ENCODE data around the gene GLP1R.

Gene GLP1R

DNA sequence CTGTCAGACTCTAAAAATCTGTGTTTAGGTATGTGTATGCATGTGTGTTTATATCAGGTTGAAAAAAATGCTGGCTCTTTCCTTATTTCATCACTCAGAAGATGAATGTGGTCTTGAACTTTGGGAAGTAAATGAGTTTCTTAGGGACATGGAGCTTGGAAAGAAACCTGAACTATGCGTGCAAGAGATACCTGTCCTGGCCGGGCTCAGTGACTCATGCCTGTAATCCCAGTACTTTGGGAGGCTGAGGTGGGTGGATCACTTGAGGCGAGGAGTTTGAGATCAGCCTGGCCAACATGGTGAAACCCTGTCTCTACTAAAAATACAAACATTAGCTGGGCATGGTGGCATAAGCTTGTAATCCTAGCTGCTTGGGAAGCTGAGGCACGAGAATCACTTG lies 4.4 kb upstream of the GLP1R start:
- DNase-seq (ENCODE audit: low spot score) = no peak

- no peak for DNase-seq (ENCODE audit: low spot score)
These were observed 900 bp upstream of the GLP1R start for GRCh38 chr6:39047434-39048327.

GRCh38 chr6:39049575-39050283 lies 1.1 kb downstream of the GLP1R start:
- DNase-seq (ENCODE audit: low spot score) = no peak

DNA sequence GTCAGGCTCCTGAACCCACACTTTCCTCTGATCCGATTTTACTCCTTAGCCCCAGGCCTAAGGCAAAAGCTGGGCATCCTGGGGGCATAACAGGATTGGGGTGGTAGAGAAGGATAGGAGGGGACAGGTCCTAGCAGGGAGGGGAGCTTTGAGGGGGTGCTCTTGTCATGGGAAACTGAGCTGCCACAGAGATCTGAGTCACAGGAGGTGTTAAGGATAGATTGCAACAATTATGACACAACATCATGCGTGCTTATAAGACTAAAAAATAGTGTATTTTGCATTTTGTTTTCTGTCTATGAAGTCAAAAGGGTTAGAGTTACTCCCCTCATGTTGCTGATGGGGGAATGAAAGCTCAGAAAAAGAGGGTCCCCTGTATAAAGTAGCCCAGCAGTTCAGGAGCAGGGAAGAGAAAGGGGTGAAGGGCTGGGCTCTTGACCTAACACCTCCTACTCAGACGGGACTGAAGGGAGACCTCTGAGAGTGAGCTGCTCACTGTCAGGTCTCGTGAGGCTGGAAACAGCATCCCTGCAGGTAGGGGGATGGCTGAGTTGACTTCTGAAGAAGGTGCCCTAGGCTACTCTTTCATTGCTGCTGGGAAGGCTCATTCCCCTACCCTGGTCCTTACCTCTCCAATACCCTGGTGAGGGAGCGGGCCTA lies 2.0 kb downstream of the GLP1R start:
- no peak for DNase-seq (ENCODE audit: low spot score)

GRCh38 chr6:39051399-39052122 lies 3.0 kb downstream of the GLP1R start:
- DNase-seq (ENCODE audit: low spot score) = no peak

DNA sequence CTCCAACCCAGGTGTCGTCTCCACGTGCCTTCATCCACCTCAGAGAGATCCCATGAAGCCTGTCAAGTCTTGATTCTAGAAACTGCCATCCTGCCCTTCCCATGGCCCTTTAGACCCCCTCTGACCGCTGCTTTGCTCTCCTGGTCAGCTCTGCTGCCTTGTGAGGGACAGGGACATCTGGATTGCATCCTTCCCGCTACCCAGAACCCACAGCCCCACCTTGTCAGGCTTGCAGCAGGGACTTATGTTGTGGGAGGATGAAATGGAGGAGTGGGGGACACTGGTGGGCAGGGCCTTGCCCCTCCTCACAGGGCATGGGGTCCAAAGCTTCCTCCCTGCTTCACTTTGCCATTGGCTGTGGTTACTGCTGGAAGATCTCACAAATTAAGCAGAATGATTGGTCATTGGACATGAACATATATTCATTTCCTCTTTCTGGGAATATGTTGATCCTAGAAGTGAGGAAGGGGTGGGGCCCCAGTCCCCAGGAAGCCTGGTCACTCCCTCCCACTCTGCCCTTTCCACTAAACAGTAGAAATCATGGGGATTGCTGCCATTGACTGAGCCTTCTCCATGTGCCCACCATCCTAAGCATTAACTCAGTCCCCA lies 4.5 kb downstream of the GLP1R start:
- no peak for DNase-seq (ENCODE audit: low spot score)

DNA sequence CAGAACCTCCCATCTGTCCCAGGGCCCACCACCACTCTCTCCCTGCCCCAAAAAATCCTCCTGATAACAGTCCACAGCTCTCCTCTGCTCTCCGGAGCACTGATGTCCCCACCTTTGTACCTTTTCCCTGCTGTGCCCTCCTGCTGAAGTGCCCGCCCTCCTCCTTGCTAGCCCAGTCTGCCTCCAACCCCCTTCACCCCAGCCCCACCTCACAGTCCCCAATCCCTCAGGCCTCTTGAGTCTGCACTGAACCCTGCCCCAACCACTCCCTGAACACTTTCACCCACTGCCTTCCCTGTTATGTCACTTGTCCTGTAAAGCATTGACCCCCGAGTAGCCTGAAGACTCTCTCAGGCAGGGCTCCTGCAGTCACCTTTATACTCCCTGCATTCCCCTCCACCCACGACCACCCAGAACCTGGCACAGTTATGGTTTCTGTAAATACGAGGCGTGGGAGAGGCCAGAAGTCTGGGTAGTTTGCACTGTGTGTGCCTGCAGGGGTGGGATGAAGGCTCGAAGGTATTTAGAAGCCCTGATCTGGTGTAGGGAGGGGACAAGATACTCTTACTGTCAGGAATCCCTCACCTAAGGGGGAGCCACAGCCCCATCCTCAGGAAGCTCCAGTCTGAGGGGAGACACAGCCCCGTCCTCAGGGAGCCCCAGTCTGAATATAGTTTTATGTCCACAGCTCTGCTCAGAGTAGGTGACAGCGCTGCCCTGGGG lies 5.4 kb downstream of the GLP1R start:
- no peak for DNase-seq (ENCODE audit: low spot score)

GRCh38 chr6:39054577-39055142 lies 6.1 kb downstream of the GLP1R start:
- DNase-seq (ENCODE audit: low spot score) = no peak

DNA sequence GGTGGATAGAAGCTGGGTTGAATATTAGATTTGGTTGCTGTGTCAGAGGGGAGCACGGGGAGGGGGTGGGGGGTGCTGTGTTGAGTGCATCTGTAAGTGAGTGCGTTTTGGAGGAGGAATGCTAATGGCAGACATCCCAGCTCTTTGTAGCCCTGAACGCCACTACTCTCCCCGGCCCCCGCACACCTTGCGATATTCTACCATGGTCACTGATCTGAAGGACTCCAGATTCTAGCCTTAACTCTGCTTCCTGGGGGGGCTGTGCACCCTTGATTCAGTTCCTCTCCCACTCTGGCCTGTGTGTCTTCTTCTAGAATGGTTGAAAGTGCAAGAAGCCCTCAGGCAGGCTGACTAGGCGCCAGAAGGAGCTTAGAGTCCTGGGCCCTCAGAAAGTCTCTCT lies 7.1 kb downstream of the GLP1R start:
- no peak for DNase-seq (ENCODE audit: low spot score)

DNA sequence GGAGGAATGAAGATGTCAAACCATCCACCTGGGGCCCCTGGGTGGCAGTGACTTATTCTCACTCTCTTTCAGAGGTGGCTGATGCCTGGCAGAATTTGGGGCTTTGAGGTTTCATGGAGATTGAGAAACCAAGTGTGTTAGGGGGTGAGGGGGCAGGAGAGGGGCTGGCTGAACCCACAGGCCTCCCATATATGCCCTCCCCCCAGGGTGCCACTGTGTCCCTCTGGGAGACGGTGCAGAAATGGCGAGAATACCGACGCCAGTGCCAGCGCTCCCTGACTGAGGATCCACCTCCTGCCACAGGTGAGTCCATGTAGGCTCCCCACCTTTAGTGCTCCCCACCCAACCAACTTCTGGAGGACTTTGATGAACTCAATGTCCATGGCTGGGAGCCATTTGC lies 7.6 kb downstream of the GLP1R start:
- DNase-seq (ENCODE audit: low spot score) = no peak

DNA sequence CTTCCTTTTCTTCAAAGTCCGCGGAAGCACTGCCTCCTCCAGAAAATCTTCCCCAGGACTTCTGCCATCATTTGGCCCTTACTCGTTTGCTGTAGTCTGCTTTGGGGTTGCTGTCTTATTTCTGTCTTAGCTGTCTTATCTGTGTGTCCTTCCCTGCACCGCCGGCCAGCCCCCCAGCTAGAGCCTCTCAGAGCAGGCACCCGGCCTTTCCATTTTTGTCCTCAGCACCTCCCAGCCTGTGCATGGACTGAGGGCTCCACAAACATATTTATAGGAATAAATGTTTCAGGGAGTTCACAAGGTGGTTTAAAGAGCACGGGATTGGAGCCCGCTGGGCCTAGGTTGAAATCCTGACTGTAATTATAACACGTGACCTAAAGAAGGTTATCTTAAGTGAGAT lies 8.1 kb downstream of the GLP1R start:
- no peak for DNase-seq (ENCODE audit: low spot score)

DNA sequence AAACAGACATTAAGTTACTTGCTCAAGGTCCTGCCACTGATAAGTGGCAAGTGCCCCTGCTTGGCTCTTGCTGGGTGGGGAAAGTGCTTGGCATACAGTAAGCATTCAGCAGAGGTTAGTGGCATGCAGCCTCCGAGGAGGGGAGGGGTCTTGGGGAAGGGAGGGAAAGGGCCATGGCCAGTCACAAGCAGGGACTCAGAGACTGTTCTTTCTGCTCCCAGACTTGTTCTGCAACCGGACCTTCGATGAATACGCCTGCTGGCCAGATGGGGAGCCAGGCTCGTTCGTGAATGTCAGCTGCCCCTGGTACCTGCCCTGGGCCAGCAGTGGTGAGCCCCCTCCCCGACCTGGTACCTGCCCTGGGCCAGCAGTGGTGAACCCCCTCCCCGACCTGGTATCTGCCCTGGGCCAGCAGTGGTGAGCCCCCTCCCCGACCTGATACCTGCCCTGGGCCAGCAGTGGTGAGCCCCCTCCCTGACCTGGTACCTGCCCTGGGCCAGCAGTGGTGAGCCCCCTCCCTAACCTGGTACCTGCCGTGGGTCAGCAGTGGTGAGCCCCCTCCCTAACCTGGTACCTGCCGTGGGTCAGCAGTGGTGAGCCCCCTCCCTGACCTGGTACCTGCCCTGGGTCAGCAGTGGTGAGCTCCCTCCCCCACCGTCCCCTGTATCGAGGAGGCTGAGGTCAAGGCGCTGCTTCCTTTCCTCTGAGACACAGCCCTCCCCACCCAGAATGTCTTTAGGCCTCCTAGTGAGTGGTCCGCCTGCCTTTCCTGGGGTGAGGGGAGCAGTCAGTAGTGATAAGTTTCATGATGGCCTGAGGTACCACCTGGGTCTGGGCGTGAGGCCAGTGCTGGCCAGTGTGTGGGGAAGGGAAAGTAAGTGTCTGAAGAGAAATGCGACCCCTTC lies 8.9 kb downstream of the GLP1R start:
- no peak for DNase-seq (ENCODE audit: low spot score)

DNA sequence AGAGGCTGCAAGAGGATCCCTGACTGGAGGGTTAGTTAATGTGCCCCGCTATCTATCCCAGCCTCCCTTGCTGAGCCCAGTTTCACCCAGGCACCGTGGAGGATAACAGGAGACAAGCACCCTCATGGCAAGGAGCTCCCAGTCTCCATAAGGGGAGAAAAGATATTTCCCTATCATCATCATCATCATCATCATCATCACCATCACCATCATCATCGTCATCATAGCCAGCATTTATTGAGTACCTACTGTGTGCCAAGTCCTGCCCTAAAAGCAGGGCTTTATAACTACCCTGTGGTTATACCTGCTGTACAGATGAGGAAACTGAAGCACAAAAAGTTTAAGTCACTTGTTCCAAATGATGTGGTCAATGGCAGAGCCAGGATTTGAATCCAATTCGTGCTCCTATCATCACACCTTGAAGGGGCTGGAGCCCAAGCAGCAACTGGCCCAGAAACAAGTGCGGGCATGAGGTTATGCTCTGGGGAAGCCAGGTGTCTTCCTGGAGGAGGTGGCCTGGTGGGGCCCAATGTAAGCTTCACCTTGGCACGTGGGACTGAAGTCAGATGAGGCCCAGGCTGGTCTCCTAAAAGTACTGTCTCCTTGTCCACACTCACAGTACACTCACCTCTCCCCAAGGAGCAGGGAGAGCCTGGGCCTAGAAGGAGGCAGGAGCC lies 10.0 kb downstream of the GLP1R start:
- no peak for DNase-seq (ENCODE audit: low spot score)

- DNase-seq (ENCODE audit: low spot score) = no peak
These were observed 11.1 kb downstream of the GLP1R start for GRCh38 chr6:39059496-39060310.

- no peak for DNase-seq (ENCODE audit: low spot score)
These were observed 12.0 kb downstream of the GLP1R start for GRCh38 chr6:39060467-39061160.

- DNase-seq (ENCODE audit: low spot score) = no peak
These were observed 12.6 kb downstream of the GLP1R start for GRCh38 chr6:39061182-39061581.

DNA sequence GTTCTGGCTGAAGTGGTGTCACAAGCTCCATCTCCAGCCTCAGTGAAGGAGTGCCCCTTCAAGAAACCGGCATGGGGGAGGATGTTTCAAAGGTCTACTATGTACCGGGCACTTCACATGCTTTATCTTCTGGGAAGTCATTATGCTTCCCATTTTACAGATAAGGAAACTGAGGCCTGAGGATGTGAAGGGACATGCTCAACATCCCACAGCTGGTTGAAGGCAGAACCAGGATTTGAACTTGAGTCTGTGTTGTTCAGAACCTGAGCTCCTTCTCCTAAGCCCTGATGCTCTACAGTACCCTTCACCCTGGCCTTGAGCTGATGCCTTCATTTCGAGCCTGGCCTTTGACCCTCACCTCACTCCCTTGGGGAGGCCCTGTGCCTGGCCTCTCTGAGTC lies 13.0 kb downstream of the GLP1R start:
- DNase-seq (ENCODE audit: low spot score) = no peak
